ENCODE results near the gene GPR89B.

The GPR89B gene

DNA sequence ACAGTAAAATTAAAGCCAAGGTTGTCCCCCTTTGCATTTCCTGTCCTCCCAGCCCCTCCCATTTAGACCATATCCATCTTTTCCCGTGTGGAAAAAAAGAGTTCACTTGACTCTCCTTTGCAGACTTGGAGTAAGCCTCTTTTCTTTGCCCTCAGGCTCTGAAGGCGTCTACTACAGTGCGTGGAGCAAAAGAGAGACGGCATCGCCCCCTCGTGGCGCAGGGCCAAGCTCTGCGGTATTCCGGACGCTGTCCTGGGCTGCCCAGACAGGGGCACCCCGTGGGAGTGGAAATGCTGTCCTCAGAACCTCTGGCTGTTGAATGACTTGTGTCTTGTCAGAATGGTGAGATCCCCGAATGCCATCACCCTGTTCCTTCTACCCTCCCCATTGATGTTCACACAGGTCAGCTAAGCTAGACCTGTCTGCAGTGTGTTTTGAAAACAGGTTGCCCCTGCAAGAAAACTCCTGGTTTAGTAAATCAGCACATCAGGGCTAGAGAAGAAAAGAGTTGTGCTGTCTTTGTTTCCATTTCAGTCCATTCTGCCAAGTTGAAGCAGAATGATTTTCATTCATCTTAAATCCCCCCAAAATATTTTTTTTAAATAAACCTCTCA, 37.9 kb upstream of the GPR89B start:
- H3K4me1 ChIP-seq (ENCODE audit: insufficient read depth, low read length, poor library complexity, severe bottlenecking): no peaks in the 10 kb centered on the region
- no peaks in the 10 kb centered on the region for H3K79me2 ChIP-seq (ENCODE audit: insufficient read depth, low read length)
- no peaks in the 10 kb centered on the region for H3K9me3 ChIP-seq (ENCODE audit: insufficient read depth, low read depth, low read length)
- H4K20me1 ChIP-seq (ENCODE audit: insufficient read depth, low read length, poor library complexity, severe bottlenecking): no peaks in the 10 kb centered on the region
- no peaks in the 10 kb centered on the region for H3K36me3 ChIP-seq (ENCODE audit: insufficient read depth, low read length)
- H3K9ac ChIP-seq (ENCODE audit: low read depth, low read length, poor library complexity, severe bottlenecking): no peak overlapping the region
- H2AFZ ChIP-seq (ENCODE audit: low read length): peak overlapping the region; percentile 26; the same call in 1 of the 2 replicates
- H3F3A ChIP-seq (ENCODE audit: low read depth): no peaks in the 10 kb centered on the region
- H3K4me2 ChIP-seq (ENCODE audit: low read depth, low read length, poor library complexity, severe bottlenecking): no peak overlapping the region
- H3K9me2 ChIP-seq (replicated peaks; ENCODE audit: low read depth, low read length): no peaks in the 10 kb centered on the region
- no peak overlapping the region for H3K4me3 ChIP-seq (ENCODE audit: low read length, poor library complexity, severe bottlenecking)
- TF ChIP-seq EZH2phosphoT487 (IDR thresholded peaks at IDR 0.05; ENCODE audit: borderline replicate concordance) (no peak), CTCF (conservative IDR thresholded peaks at IDR 0.05; ENCODE audit: low read length) (peak; percentile 95)
- H3K27me3 ChIP-seq (ENCODE audit: insufficient read depth, low read length, poor library complexity, severe bottlenecking): no peaks in the 10 kb centered on the region

DNA sequence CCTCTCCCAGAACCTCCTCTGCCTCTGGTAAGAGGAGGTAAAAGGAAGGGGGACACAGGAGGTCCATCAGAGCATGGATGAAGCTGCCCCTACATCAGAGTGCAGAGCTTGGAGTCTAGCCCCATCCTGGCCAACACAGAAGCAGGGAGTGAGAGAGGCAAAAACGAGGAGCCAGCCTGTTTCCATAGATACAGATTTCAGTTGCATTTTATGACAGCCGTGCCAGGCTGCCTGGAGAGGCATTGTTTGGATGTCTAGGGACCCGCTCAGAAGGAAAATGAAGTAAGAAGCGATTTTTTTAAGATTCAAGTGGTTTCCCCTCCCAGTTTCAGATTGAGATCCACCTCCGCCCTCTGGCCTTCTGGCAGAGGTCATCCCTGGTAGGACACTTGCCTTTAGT, 37.1 kb upstream of the GPR89B start:
- no peak overlapping the region for H2AFZ ChIP-seq (ENCODE audit: low read length)

GRCh38 chr1:147892216-147892615, 36.0 kb upstream of the GPR89B start:
- Histone ChIP-seq H3K36me3 (ENCODE audit: insufficient read depth, low read length) (no peaks in the 10 kb centered on the region), H3K4me3 (ENCODE audit: low read length, poor library complexity, severe bottlenecking) (no peak overlapping the region), H3K9ac (ENCODE audit: low read depth, low read length, poor library complexity, severe bottlenecking) (no peak overlapping the region), H3F3A (ENCODE audit: low read depth) (no peaks in the 10 kb centered on the region), H3K9me2 (replicated peaks; ENCODE audit: low read depth, low read length) (no peaks in the 10 kb centered on the region), H3K27me3 (ENCODE audit: insufficient read depth, low read length, poor library complexity, severe bottlenecking) (no peaks in the 10 kb centered on the region), H3K4me1 (ENCODE audit: insufficient read depth, low read length, poor library complexity, severe bottlenecking) (no peaks in the 10 kb centered on the region), H3K79me2 (ENCODE audit: insufficient read depth, low read length) (no peaks in the 10 kb centered on the region), H3K4me2 (ENCODE audit: low read depth, low read length, poor library complexity, severe bottlenecking) (peak overlapping the region; percentile 19), H3K9me3 (ENCODE audit: insufficient read depth, low read depth, low read length) (no peaks in the 10 kb centered on the region), H2AFZ (ENCODE audit: low read length) (0 out of 2 replicates have a peak overlapping the region, but pooled peaks have one; percentile 7), H4K20me1 (ENCODE audit: insufficient read depth, low read length, poor library complexity, severe bottlenecking) (no peaks in the 10 kb centered on the region)
- no peak; the same call in 1 of the 2 replicates for TF ChIP-seq CTCF (conservative IDR thresholded peaks at IDR 0.05; ENCODE audit: low read length)

More for the DNA sequence above, 37.1 kb upstream of the GPR89B start:
- H3K4me1 ChIP-seq (ENCODE audit: insufficient read depth, low read length, poor library complexity, severe bottlenecking): no peaks in the 10 kb centered on the region
- H3K4me3 ChIP-seq (ENCODE audit: low read length, poor library complexity, severe bottlenecking): no peak overlapping the region
- H3K9ac ChIP-seq (ENCODE audit: low read depth, low read length, poor library complexity, severe bottlenecking): no peak overlapping the region
- TF ChIP-seq EZH2phosphoT487 (IDR thresholded peaks at IDR 0.05; ENCODE audit: borderline replicate concordance): no peak
- TF ChIP-seq CTCF (conservative IDR thresholded peaks at IDR 0.05; ENCODE audit: low read length): no peak
- H3K9me3 ChIP-seq (ENCODE audit: insufficient read depth, low read depth, low read length): no peaks in the 10 kb centered on the region
- no peaks in the 10 kb centered on the region for H4K20me1 ChIP-seq (ENCODE audit: insufficient read depth, low read length, poor library complexity, severe bottlenecking)
- H3F3A ChIP-seq (ENCODE audit: low read depth): no peaks in the 10 kb centered on the region
- H3K79me2 ChIP-seq (ENCODE audit: insufficient read depth, low read length): no peaks in the 10 kb centered on the region
- no peaks in the 10 kb centered on the region for H3K27me3 ChIP-seq (ENCODE audit: insufficient read depth, low read length, poor library complexity, severe bottlenecking)
- H3K4me2 ChIP-seq (ENCODE audit: low read depth, low read length, poor library complexity, severe bottlenecking): no peak overlapping the region
- no peaks in the 10 kb centered on the region for H3K9me2 ChIP-seq (replicated peaks; ENCODE audit: low read depth, low read length)
- H3K36me3 ChIP-seq (ENCODE audit: insufficient read depth, low read length): no peaks in the 10 kb centered on the region

All from Loucy (cell line).